Stimulated activated CD8-positive, alpha-beta memory T cell treated with anti-CD3 and anti-CD28 coated beads, Interleukin-15, amount 100 ng/mL, for 4 hours (primary cell): ENCODE data around the gene BCAR1.
"Not testable (repeated sequence)": the region's sequence is repeated elsewhere in the genome, so short reads cannot be mapped to it uniquely, and the experiment has no call there.

Experiments used
- DNase-seq, 2 donors: peaks; one replicate each; pipeline ENCODE4 v3.0.0-alpha.2; 2020; ENCODE audit warnings: low read depth in 2 of 2

Gene BCAR1

DNA sequence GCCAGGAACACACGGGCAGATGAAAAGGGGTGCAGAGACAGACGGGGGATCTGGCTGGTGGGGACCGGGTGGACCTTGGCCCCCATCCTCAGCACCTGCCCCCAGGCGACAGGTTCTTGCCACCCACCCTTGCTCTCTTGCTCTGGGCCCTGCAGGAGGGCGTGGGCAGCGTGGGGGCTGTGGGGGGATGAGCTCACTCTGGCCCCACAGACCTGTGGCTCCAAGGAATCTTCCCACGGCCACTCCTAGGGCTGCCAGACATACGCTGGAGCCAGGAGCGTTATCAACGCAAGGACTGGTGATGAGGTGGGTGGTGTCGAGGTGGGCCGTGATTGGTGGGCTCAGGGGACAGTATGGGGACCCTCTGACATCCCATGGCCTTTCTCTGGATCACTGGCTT lies 26.3 kb downstream of the BCAR1 start:
- DNase-seq: no peak

DNA sequence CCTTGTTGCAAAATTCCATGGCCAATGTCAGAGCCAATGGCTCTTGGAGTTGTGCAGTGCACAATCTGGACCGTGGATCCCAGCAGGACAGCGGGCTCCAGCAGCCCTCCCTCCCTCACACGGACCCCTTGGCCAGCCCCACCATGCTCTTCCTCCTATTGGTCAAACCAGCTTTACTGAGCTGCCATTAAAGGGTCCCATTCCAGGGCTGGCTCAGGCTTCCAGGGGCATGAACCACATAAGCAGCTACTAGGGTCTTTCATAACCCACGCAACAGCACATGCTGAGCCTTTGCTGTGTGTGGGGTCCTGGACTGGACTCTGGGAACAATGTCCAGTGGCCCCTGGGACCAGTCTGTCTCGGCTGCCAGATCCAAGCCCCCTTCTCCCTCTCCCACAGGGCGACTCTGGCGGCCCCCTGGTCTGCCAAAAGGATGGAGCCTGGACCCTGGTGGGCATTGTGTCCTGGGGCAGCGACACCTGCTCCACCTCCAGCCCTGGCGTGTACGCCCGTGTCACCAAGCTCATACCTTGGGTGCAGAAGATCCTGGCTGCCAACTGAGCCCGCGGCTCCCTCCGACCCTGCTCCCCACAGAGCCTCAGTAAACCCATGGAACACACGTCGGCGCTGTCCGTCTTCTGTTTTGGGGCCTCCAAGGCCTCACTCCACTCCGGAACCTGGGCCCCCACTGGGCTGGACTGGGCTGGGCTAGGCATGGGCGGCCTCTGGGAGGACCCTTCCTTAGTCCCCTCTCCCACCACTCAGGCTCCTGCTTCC lies 26.9 kb downstream of the BCAR1 start:
- no peak for DNase-seq

DNA sequence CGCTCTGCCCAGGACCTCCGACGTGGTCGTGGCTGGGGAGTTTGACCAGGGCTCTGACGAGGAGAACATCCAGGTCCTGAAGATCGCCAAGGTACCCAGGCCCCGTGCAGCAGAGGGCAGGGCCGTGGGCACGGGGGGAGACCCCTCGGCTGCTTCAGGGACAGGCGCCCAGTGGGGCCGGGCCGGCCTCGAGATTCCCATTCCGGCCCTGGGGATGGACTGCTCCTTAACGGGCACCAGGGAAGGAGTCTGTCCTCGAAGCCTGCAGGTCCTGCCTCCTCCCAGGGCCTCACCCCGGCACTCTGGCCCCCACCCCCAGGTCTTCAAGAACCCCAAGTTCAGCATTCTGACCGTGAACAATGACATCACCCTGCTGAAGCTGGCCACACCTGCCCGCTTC lies 28.3 kb downstream of the BCAR1 start:
- DNase-seq: not testable (repeated sequence)

DNA sequence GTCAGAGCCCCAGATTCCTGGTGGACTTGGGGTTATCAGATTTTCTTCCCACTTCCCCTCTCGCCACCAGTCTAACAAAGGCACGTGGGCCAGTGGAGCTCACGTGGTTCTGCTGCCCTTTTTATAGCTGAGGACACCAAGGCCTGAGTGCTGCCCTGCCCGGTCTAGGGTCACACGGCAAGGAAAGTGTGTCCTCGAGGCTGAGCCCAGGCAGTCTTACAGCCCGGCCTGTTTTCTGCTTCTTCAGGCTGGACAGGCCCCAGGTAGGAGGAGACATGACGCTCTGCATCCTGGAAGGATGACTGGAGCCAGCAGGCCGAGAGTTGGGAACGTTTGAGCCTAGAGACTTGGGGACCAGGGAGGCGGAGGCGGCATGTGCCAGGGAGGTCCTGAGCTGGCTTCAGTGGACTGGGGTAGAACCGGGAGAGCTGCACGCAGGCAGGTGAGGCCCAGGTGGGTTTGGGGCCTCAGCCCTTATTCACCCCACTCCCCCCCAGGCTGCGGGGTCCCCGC lies 29.1 kb downstream of the BCAR1 start:
- no peak for DNase-seq

DNA sequence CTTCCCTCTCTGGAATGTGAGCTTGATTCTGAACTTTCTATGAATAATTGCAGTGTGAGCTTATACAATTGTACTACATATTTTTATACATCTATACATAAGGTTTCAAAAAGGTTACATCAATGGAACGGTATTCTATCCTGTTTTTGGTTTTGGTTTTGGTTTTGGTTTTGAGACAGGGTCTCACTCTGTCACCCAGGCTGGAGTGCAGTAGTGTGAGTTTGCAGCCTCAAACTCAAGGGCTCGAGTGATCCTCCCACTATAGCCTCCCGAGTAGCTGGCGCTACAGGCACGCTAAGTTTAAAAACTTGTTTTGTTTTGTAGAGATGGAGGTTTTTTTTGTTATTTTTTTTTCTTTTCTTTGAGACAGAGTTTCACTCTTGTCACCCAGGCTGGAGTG lies 31.6 kb downstream of the BCAR1 start:
- DNase-seq: no peak

DNA sequence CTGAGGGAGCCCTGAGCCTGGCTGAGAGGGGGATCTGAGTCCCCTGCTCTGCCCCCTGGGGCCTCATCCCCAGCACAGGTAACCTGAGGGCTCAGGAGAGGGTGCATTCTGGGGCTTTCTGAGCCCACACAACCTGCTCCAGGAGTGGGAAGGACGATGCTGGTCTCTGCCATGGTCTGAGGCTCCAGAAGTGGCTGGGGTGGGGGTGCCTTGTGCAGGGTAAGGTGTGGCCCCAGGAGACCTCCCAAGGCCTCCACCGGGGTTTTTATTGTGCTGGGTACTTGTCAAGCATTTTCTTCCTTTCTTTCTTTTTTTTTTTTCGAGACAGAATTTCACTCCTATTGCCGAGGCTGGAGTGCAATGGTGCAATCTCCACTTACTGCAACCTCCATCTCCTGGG lies 32.3 kb downstream of the BCAR1 start:
- no peak for DNase-seq

DNA sequence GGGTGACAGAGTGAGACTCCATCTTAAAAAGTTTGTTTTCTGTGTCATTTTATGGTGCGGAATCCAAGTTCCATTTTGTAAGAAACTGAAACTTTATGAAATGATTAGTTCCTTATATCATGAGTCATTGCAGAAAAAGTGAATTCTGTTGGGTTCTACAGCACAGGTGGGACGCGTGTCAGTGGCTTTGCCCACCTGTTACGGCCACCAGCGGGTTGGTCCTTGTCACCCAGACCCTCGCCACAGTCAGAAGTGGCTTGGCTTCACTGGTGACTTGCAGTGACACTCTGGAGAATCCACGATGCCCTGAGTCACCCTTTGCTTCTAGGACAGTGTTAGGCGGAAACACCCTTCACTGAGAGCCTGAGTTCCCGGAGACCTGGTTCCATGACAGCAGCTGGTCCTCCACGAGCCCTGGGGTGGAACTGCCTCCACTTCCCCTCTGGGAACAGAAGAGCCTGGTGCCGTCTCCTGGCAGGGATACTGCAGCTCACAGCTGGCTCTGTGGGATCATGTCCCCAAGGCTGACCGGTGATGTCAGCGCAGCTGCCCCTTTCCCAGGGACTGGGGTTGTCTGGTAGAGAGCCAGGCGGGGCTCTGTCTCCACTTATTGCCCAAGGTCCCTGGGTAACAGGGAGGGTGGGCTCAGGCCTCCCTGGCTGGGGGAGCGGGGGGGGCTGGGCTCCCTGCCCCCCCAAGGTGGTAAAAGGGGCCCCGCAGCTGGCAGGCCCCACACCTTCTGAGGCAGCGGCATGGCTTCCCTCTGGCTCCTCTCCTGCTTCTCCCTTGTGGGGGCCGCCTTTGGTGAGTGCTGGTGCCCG lies 33.0 kb downstream of the BCAR1 start, which contains the start of gene CTRB1:
TSS of gene CTRB1 (plus strand) at position 733 of the 821 bp plus-strand sequence. CDS start at position 753, 20 bp downstream.
- no peak for DNase-seq

DNA sequence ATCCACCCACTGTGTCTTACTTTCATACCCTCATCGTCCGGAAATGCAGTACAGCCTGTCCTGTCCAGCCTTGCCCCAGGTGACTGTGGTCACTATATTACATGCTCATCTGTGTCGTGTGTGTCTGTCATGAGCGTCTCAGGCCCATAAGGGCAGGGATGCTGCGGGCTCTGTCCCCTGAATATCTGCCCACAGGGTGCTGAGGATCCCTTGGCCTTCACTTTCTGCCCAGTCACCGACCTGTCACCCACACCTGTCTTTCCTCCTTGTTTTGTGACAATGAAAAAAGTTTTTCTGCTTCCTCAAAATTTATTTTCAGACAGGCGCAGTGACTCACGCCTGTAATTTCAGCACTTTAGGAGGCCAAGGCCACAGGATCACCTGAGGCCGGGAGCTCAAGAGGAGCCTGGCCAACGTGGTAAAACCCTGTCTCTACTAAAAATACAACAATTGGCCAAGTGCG lies 34.0 kb downstream of the BCAR1 start:
- no peak for DNase-seq

DNA sequence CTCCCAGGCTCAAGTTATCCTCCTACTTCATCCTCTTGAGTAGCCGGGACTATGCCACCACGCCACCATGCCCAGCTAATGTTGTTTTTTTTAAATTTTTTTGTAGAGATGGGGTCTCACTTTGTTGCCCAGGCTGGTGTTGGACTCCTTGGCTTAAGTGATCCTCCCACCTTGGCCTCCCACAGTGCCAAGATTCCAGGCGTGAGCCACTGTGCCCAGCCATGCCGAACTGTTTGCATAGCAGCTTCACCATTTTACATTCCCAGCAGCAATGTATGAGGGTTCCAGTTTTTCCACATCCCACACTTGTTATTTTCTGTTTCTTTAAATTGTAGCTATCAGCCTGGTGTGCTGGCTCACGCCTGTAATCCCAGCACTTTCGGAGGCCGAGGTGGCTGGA lies 34.8 kb downstream of the BCAR1 start:
- no peak for DNase-seq

DNA sequence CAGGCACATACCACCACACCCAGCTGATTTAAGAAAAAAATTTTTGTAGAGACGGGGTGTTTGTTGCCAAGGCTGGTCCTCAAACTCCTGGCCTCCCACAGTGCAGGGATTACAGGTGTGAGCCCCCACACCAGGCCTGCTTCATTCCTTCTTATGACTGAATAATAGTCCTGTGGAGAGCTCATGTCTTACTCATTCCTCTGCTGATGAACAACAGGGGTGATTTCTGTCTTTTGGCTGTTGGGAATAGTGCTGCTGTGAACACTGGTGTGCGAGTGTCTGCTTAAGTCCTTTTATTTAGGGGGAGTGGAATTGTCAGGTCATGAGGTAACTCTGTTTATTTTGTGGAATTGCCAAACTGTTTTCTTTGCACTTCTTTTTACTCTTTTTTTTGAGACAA lies 35.3 kb downstream of the BCAR1 start:
- no peak for DNase-seq

DNA sequence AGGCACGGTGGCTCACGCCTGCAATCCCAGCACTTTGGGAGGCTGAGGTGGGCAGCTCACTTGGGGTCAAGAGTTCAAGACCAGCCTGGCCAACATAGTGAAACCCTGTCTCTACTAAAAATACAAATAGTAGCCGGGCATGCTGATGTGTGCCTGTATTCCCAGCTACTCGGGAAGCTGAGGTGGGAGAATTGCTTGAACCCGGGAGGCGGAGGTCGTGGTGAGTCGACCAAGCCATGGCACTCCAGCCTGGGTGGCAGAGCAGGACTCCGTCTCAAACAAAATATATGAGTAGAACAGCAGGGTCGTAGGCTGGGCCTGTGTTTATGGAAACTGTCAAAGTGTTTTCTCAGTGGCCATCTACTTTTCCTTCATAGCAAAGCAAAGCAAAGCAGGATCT lies 40.1 kb downstream of the BCAR1 start:
- DNase-seq: not testable (repeated sequence)

DNA sequence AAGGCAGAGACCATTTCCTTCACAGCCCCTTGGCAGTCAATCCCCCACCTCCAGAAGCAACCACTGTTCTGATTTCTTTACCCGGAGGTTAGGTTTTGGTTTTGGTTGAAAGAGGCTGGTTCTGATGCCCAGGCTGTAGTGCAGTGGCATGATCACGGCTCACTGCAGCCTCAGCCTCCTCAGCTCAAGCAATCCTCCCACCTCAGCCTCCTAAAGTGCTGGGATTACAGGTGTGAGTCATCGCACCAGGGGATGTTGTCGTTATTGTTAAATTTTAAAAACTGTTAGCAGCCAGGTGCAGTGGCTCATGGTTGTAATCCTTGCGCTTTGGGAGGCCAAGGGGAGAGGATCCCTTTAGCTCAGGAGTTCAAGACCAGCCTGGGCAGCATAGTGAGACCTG lies 41.5 kb downstream of the BCAR1 start:
- no peak for DNase-seq

DNA sequence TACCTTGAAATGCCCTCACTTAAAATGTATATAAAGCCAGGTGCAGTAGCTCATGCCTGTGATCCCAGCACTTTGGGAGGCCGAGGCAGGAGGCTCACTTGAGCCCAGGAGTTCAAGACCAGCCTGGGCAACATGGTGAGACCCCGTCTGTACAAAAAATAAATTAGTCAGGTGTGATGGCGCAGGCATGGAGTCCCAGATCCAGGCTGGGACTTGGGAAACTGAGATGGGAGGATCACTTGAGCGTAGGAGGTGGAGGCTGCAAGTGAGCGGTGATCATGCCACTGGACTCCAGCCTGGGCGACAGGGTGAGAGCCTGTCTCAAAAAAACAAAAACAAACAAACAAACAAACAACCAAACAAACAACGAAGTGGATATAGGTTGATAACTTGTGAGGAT lies 41.9 kb downstream of the BCAR1 start:
- not testable (repeated sequence) for DNase-seq

DNA sequence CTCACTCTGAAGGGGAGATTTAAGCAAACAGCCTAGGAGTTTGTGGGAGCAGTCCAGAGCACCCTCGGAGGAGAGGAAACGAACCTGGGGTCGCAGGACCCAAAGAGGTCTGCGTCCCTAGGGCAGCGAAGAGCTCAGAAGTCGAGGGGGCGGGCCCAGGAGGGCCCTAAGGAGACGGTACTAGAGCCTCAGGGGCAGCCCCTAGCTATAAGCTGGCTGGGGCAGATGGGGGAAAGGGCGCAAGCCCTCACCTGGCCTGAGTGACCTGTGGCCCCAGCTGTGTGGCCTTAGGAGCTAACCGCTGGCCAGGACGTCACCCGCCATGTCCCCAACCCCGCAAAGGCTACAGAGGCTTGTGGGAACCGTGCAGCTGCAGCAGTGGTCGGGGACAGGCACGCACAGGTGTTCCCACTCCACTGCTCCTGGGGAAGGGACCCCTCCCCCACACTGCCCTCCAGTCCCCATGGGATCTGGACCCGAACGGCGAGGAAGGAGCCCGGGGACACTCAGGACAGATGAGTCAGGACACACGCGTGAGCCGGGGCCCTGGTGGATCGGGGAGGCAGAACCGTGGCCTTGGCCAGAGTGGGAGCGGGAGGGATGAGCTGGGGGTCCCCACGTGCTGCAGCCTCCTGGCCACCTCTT lies 42.4 kb downstream of the BCAR1 start:
- DNase-seq: no peak

DNA sequence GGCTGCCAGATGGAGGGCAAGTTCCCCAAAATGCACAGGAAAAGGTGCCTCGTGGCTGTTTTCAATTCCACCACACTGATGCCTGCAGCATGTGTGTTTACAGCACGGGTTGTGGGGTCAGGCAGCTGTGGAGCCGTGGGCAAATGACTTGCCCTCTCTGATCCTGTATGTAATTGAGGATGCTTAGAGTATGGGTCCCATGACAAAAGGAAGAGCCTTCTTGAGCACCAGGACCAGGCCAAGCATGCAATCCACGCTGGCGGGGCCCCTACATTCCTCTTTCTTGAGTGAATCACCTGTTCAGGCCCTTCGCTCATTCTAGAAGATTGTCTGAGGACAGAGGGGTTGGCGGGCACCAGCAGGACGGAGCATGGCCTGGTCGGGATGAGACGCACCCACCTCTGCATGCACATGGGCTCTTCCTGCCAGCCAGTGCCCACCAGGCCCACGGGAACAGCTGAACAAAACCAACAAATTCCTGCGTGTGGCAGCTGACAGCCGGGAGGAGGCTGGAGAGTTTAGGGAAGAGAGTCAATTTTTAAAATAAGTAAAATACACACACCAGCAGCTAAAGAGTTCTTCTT lies 43.1 kb downstream of the BCAR1 start:
- no peak for DNase-seq

DNA sequence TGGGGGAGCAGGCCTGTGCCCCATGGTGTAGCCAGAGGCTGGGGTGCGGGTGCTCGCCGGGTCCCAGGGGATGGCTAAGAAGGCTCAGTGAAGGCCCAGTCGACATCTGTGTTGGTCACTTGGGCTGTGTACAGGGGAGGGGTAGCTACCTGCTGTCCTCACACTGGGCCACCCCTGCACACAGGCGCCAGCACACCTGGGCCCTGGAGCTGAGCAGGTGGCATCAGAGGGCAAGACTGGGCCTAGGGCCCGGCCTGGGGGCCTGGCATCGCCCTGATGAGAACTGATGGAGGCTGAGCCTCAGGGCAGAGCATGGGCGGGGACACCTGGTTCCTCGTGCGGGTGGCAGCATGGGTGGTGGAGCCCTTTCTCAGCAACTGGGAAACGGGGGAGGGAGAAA lies 43.6 kb downstream of the BCAR1 start:
- no peak for DNase-seq

DNA sequence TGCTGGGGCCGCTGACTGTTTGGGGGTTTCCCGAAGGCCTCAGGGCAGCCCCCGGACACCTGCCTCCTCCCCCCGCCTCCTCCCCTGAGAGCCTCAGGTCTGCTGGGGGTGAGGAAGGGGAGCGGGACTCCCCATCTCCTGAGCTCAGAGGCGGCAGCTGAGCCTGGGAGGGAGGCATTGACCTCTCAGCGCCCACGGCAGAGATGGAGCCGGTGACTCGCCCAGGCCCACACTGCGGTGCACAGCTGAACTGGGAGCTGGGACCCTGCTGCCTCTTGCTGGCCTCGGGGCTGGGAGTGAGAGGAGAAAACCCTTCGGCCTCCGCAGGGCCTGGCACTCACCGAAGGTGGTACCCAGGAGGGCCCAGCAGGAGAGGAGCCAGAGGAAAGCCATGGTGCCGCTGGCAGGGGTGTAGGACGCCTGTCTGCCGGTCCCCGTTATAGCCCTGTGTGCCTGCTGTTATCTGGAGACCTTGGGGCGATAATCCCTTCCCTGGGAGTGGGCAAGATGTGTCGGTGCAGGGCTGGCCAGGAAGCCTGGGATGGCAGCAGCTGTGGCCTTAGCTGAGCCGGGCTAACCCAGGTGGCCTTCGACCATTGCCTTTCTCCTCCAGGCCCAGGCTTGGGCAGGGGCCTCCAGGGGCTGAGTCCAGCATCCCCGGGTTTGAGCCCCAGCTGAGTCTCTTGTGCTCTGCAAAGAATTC lies 44.5 kb downstream of the BCAR1 start, which contains the start of gene CTRB2:
TSS of gene CTRB2 (minus strand) at position 413 of the 703 bp plus-strand sequence. CDS start at position 393, 20 bp downstream.
- DNase-seq: no peak

DNA sequence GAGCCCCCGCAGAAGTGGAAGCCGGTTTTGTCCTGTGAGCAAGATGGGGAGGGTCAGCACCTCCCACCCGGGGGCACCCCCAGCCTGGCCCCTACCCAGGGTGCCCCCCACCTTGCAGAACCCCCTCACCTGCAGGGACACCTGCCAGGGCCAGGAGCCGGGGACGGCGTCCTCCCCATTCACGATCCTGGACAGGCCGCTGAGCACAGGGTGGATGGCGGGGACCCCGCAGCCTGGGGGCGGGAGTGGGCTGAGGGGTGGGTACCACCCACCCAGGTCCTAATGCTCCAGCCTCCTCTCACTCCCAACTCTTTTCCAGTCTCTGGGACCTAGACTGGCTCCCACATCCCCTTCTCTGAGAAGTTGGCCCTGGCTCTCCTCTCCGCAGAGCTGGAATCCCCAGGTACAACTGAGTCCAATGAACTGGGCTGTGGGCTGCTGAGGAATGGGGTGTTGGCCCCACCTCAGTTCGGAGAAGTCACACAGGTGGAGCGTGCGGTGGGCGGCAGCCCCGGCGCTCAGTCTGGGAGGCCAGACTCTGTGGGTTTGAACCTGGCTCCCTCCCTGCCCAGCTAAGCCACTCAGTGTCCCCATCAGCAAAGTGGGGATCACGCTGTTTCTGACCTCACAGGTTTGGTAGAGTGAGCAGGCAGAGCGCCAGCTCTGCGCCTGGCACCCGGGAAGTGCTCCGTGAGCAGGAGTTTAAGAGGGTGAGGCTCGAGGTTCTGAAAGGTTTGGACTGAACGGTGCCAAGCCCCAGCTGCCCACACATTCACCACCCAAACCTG lies 45.3 kb downstream of the BCAR1 start:
- DNase-seq: not testable (repeated sequence)

DNA sequence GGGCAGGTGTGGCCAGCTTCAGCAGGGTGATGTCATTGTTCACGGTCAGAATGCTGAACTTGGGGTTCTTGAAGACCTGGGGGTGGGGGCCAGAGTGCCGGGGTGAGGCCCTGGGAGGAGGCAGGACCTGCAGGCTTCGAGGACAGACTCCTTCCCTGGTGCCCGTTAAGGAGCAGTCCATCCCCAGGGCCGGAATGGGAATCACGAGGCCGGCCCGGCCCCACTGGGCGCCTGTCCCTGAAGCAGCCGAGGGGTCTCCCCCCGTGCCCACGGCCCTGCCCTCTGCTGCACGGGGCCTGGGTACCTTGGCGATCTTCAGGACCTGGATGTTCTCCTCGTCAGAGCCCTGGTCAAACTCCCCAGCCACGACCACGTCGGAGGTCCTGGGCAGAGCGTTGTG lies 46.0 kb downstream of the BCAR1 start:
- not testable (repeated sequence) for DNase-seq

DNA sequence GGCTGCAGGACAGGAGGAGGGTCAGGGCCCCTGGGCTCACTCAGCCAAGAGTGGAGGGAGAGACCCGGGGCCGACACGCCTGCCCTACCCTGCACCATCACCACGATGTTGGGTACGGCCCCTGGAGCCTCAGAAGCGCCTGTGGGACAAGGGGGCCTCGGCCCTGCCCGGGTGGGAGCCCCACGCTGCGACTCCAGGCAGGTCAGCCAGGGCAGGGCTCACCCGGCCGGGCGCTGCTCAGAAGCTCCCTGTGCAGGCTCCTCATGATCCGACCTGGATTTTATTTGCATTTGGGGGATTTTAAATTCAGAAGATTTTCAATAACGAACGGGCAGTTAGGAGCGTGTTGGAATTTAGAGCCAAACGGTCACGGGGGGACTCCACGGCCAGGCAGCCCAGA lies 46.5 kb downstream of the BCAR1 start:
- DNase-seq: not testable (repeated sequence)
